Middle frontal gyrus (tissue), 1 donor: ENCODE measurements around the gene DHFR2.
"Not testable (repeated sequence)": the region's sequence is repeated elsewhere in the genome, so short reads cannot be mapped to it uniquely, and the experiment has no call there.

Experiments
- DNase-seq: peaks from one replicate; pipeline ENCODE4 v3.0.0-alpha.2; 2015; ENCODE audit warnings: low spot score; ENCODE audit errors: extremely low spot score

DHFR2 gene

DNA sequence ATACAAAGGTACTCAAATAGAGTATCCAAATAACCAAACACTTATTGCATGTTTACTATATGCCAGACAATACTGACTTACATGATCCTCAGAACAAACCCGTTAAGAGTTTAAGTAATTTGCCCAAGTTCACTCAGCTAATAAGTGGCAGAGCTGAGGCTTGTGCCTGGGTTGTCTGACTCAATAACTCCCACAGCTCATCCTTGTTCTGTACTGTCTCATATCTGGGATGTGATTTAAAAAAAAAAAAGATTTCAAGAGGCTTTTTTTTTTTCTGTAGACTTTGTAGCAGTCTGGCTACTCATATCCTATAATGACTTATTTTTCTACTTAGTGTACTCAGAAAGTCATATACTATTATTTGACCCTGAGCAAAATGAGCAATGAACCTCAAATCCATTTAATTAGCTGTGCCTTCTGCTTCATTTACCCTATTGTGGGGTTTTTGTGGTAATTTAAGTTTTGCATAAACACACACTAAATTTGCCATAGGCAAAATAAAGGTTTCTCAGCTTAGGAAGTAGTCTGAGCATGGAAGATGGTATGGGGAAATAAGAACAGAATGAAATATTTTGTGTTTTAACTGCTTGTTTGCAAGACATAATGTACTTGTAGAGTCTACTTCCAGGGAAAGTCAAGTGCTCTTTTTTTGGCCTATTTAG is 3.2 kb upstream of the DHFR2 start:
- no peak for DNase-seq

- DNase-seq, result no peak
These were observed 2.4 kb upstream of the DHFR2 start for GRCh38 chr3:94065122-94065521.

GRCh38 chr3:94064243-94064860 is 1.6 kb upstream of the DHFR2 start:
- DNase-seq, result no peak

DNA sequence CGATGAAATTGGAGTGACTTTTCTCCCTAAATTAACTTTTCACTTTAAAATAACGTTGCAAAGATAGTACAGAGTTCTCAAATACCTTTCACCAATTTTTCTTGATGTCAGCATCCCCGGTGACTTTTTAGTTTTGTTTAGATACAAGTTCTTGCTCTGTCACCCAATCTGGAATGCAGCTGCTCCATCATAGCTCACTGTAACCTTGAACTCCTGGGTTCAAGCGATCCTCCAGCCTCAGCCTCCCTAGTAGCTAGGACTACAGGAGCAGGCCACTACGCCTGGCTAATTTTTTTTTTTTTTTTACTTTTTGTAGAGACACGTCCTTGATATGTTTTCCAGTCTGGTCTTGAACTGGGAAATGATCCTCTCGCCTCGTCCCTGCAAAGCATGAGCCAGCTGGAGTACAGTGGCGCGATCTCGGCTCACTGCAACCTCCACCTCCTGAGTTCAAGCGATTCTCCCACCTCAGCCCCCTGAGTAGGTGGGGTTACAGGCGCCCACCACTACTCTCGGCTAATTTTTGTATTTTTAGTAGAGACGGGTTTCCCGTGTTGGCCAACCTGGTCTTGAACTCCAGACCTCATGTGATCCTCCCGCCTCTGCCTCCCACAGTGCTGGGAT is 892 bp upstream of the DHFR2 start:
- DNase-seq, result no peak

DNA sequence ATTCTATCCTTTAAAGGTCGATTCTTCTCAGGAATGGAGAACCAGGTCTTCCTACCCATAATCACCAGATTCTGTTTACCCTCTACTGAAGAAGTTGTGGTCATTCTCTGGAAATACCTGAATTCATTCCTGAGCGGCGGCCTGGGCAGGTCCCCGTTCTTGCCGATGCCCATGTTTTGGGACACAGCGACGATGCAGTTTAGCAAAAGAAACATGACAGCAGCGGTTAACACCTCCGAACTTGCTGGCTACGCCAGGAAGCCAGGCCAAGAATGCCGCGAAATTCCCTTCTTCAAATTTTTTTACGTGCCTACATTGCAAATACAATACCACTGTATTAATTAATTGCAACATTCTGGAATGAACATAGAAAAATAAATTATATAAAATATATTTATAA is 1.4 kb downstream of the DHFR2 start:
- no peak for DNase-seq

DNA sequence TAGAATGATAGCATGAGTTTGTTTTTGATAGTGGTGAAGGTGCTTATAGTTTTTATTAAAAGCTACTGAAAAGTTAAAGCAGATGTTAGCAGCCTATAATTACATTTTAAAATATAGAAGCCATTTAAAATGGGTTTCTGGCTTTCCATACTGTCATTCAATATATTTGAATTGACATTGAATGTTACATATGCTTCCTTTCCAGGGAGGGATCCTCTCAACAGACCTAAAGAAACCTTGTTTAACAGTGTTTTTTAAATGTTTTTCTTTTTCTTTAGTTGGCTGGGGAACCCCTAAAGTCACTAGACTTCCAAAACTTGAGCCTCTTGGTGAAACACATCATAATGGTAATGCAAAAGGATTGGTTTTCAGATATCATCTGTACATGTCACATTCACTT is 12.2 kb downstream of the DHFR2 start:
- no peak for DNase-seq

DNA sequence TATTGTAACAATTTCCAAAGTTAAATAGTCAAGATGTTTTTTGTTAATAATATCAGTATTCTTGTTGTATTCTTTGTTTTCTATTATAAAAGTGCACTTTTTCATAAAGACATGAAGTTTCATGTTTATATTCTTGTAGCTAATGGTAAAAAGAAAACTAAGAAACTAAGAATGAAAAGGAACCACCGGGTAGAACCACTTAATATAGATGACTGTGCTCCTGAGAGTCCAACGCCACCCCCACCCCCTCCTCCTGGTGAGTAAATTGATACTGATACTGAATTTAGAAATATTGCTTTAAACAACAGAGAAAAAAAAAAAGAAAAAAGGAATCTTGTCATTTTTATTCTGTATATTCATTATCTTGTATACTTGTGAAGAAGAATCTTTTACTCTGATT is 13.4 kb downstream of the DHFR2 start:
- DNase-seq, result no peak

GRCh38 chr3:94046533-94046932 is 16.2 kb downstream of the DHFR2 start:
- no peak for DNase-seq

GRCh38 chr3:94044100-94044936 is 18.4 kb downstream of the DHFR2 start:
- DNase-seq, result not testable (repeated sequence)

GRCh38 chr3:94043285-94043684 is 19.4 kb downstream of the DHFR2 start:
- no peak for DNase-seq

- DNase-seq, result no peak
These were observed 25.7 kb downstream of the DHFR2 start for GRCh38 chr3:94036909-94037507.

- DNase-seq, result no peak
These were observed 34.5 kb downstream of the DHFR2 start, which contains the start of gene STX19 for GRCh38 chr3:94028093-94028837. Gene STX19, minus strand, starts transcription at chr3:94028597. Its CDS starts 13,328 bp downstream, at chr3:94015269.

DNA sequence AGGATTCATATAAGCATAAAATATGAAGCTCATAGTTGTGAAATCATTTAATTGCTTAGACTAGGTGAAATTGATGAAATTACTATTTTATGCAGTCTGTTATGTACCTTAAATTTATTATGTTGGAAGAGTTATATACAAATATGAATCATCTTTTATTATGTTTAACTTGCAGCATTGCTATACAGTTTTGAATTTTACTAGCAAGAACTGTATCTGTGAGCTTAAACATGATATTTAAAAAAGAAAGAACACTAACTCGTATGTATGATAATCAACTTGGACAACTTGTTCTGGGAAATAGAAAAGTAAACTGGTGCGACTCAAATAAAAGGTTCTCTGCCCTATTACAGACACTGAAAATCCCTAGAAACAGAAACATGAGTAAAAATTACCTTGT is 36.1 kb downstream of the DHFR2 start:
- DNase-seq, result no peak

GRCh38 chr3:94024385-94024784 is 38.3 kb downstream of the DHFR2 start:
- no peak for DNase-seq

GRCh38 chr3:94020293-94020692 is 42.4 kb downstream of the DHFR2 start:
- no peak for DNase-seq

DNA sequence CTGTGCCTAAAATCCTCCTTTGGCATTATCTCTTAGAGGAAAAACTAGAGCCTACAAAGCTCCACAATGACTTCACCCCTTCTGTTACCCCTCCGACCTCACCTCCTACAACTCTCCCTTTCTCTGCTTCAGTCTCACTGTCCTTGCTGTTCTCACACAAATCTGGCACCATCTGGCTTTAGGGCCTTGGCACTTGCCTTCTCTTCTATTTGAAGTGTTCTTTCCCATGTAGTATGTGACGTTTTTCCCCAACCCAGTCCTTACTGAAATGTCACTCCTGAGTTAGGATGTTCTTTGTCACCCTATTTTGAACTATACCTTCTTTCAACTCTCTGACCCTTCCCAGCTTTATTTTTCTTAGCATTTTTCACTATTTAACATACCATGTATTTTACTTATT is 43.1 kb downstream of the DHFR2 start:
- DNase-seq, result no peak

DNA sequence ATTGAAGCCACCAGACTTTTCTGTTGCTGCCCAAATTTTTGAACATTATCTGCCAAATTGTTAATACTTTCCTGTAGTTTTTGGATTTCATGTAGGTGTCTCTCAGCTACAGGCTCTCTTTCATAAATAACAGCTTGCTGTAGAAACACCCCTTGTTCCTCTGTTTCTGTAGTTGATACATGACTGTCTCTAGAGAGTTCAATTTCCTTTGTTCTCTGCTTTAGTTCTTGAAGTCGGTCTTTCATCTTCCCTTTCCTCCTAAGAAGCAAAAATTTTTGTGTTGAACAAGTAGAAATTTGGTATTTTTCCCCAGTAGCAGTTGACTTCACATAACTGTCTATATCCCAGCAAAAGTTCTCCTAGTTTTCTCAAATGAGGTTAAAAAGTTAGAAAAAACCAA is 47.7 kb downstream of the DHFR2 start:
- no peak for DNase-seq

DNA sequence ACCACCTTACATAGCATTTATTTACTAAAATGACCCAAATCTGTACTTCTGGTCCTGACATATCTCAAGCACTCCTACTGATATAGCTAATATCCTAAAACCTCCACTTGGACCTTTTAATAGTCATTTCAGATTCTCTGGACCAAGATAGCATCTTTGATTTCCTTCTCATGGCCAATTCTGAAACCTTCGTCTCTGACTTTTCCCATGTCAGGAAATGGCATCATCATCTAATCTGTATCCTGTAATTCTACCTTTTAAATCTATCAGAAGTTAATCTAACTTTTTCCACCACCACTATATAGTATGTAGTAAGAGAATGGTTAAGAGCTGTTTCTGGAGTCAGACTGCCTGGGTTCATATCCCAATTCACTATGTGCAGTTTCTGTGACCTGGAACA is 50.5 kb downstream of the DHFR2 start:
- no peak for DNase-seq

- no peak for DNase-seq
These were observed 51.4 kb downstream of the DHFR2 start for GRCh38 chr3:94011233-94011711.

DNA sequence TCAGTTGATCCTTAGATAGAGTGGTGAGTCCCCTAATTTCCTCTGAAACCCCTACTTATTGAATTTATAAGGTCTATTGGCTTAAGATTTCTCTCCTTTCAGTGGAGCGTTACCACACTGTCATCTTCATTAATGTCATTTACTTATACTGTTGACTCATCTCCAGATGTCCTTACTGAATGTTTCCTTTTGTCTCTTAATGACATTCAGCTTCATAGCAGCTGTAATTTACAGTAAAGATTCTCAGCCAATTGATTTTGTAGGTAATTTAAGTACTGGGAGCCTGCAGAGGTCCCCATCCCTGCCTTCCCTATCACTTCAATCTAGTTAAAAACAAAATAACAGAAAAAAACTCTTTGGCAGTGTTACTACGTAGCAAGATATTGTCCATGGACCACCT is 53.1 kb downstream of the DHFR2 start:
- DNase-seq, result no peak

DNA sequence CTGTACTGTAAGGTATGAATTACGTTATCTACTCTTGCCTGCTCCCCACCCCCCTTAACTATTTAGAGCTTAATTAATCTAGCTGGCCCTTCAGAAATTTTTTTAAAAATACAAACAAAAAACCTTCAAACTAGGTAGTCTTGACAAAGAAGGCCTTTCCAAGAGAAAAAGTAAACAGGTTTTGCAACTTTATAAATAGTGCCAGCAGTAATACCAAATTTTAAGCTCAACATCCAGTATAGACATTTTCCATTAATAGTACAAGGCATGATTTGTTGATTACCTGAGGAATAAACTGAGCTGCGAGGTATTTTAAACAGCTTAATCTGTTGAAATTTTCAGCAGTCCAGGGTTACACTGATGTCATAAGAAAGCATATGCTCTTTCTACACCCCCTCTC is 54.5 kb downstream of the DHFR2 start:
- DNase-seq, result no peak
